ENCODE results near the gene ADARB2. TPM values are rescaled to one million over a fixed set of nuclear protein-coding genes. Genes with fewer than 3 reads are reported as not detected.

ADARB2 gene
- total RNA-seq, 1 experiment from 2014 or later = not detected

- DNase-seq (ENCODE audit: low spot score) = peak; percentile 71
- in situ Hi-C loops (cut with HindIII; ENCODE audit: low sequenced_read_pairs) = no loop called here
Observed at GRCh38 chr10:1211844-1212570, 525.3 kb downstream of the ADARB2 start.

GRCh38 chr10:1210667-1211066 is 526.7 kb downstream of the ADARB2 start:
- no peak for DNase-seq (ENCODE audit: low spot score)
- in situ Hi-C loops (cut with HindIII; ENCODE audit: low sequenced_read_pairs) = no loop called here

- no peak for DNase-seq (ENCODE audit: low spot score)
- in situ Hi-C loops (cut with HindIII; ENCODE audit: low sequenced_read_pairs) = no loop called here
Observed at GRCh38 chr10:1209355-1209979, 527.9 kb downstream of the ADARB2 start.

GRCh38 chr10:1208366-1209311 is 528.7 kb downstream of the ADARB2 start:
- in situ Hi-C loops (cut with HindIII; ENCODE audit: low sequenced_read_pairs) = no loop called here
- DNase-seq (ENCODE audit: low spot score) = no peak

GRCh38 chr10:1206601-1207000 is 530.7 kb downstream of the ADARB2 start:
- in situ Hi-C loops (cut with HindIII; ENCODE audit: low sequenced_read_pairs) = no loop called here
- DNase-seq (ENCODE audit: low spot score) = no peak

GRCh38 chr10:1206101-1206500 is 531.2 kb downstream of the ADARB2 start:
- DNase-seq (ENCODE audit: low spot score) = no peak

GRCh38 chr10:1205450-1206030 is 531.8 kb downstream of the ADARB2 start:
- DNase-seq (ENCODE audit: low spot score) = no peak
- in situ Hi-C loops (cut with HindIII; ENCODE audit: low sequenced_read_pairs) = no loop called here

More at GRCh38 chr10:1206101-1206500, 531.2 kb downstream of the ADARB2 start:
- in situ Hi-C loops (cut with HindIII; ENCODE audit: low sequenced_read_pairs) = no loop called here

- no peak for DNase-seq (ENCODE audit: low spot score)
- in situ Hi-C loops (cut with HindIII; ENCODE audit: low sequenced_read_pairs) = no loop called here
Observed at GRCh38 chr10:1204434-1205326, 532.6 kb downstream of the ADARB2 start.

- in situ Hi-C loops (cut with HindIII; ENCODE audit: low sequenced_read_pairs) = no loop called here
- DNase-seq (ENCODE audit: low spot score) = no peak
Observed at GRCh38 chr10:1203704-1204103, 533.6 kb downstream of the ADARB2 start.

GRCh38 chr10:1203216-1203615 is 534.1 kb downstream of the ADARB2 start:
- in situ Hi-C loops (cut with HindIII; ENCODE audit: low sequenced_read_pairs) = no loop called here
- no peak for DNase-seq (ENCODE audit: low spot score)

- no peak for DNase-seq (ENCODE audit: low spot score)
- in situ Hi-C loops (cut with HindIII; ENCODE audit: low sequenced_read_pairs) = no loop called here
Observed at GRCh38 chr10:1202343-1202742, 535.0 kb downstream of the ADARB2 start.

GRCh38 chr10:1200866-1201807 is 536.2 kb downstream of the ADARB2 start:
- DNase-seq (ENCODE audit: low spot score) = no peak
- in situ Hi-C loops (cut with HindIII; ENCODE audit: low sequenced_read_pairs) = no loop called here

GRCh38 chr10:1199897-1200721 is 537.2 kb downstream of the ADARB2 start:
- no peak for DNase-seq (ENCODE audit: low spot score)
- in situ Hi-C loops (cut with HindIII; ENCODE audit: low sequenced_read_pairs) = no loop called here

GRCh38 chr10:1199345-1199673 is 538.0 kb downstream of the ADARB2 start:
- in situ Hi-C loops (cut with HindIII; ENCODE audit: low sequenced_read_pairs) = no loop called here
- DNase-seq (ENCODE audit: low spot score) = no peak

GRCh38 chr10:1198453-1199344 is 538.6 kb downstream of the ADARB2 start:
- DNase-seq (ENCODE audit: low spot score) = no peak
- in situ Hi-C loops (cut with HindIII; ENCODE audit: low sequenced_read_pairs) = no loop called here

GRCh38 chr10:1197384-1197783 is 539.9 kb downstream of the ADARB2 start:
- no peak for DNase-seq (ENCODE audit: low spot score)
- in situ Hi-C loops (cut with HindIII; ENCODE audit: low sequenced_read_pairs) = no loop called here
